HepG2 (cell line): ENCODE results near the gene RNU1-1. TPM values are rescaled to one million over a fixed set of nuclear protein-coding genes. Genes with fewer than 3 reads are reported as not detected.

Experiments
- BCL6 ChIP-seq: IDR thresholded peaks from 2 replicates; pipeline ENCODE4 v1.6.1; 2016; ENCODE audit warnings: missing genetic modification reagents, missing compliant biosample characterization
- FOXA3 ChIP-seq: IDR thresholded peaks from 2 replicates; pipeline ENCODE4 v1.6.1; 2016; ENCODE audit warnings: missing genetic modification reagents, missing compliant biosample characterization
- ISL2 ChIP-seq: sonication (generic); formaldehyde crosslinking; IDR thresholded peaks from 2 replicates; pipeline ENCODE4 v1.5.0; 2020; ENCODE audit warnings: missing genetic modification reagents
- NFKBIZ ChIP-seq: IDR thresholded peaks from 2 replicates; pipeline ENCODE4 v1.6.1; 2018; ENCODE audit warnings: missing genetic modification reagents, missing compliant biosample characterization
- SALL1 ChIP-seq: sonication (generic); formaldehyde crosslinking; IDR thresholded peaks from 2 replicates; pipeline ENCODE4 v1.8.0; 2022; ENCODE audit warnings: mild to moderate bottlenecking, missing genetic modification reagents
- SIN3B ChIP-seq: fragments of 150-350 bp; IDR thresholded peaks from 2 replicates; pipeline ENCODE4 v1.6.1; 2014; ENCODE audit warnings: low read length
- SIX4 ChIP-seq: sonication (generic); formaldehyde crosslinking; IDR thresholded peaks from 2 replicates; pipeline ENCODE4 v1.4.0; 2020; ENCODE audit warnings: missing genetic modification reagents
- SKI ChIP-seq: fragments of 450-650 bp; IDR thresholded peaks from one replicate; pipeline ENCODE4 v1.6.1; 2018; ENCODE audit warnings: mild to moderate bottlenecking; ENCODE audit not compliant: partially characterized antibody
- TARDBP ChIP-seq: sonication (generic); formaldehyde crosslinking; IDR thresholded peaks from 2 replicates; pipeline ENCODE4 v1.8.0; 2022; ENCODE audit warnings: mild to moderate bottlenecking, missing genetic modification reagents
- TGIF2 ChIP-seq: IDR thresholded peaks from 2 replicates; pipeline ENCODE4 v1.6.1; 2016; ENCODE audit warnings: control low read depth, missing compliant biosample characterization
- TOE1 ChIP-seq: sonication (generic); formaldehyde crosslinking; IDR thresholded peaks from 2 replicates; pipeline ENCODE4 v1.4.0; 2020; ENCODE audit warnings: mild to moderate bottlenecking, missing genetic modification reagents
- TSC22D2 ChIP-seq: sonication (generic); formaldehyde crosslinking; IDR thresholded peaks from 2 replicates; pipeline ENCODE4 v1.5.1; 2020; ENCODE audit warnings: missing genetic modification reagents, mild to moderate bottlenecking, borderline replicate concordance
- ZBTB21 ChIP-seq: sonication (generic); formaldehyde crosslinking; IDR thresholded peaks from 2 replicates; pipeline ENCODE4 v1.4.0; 2020; ENCODE audit warnings: missing genetic modification reagents
- ZFP62 ChIP-seq: sonication (generic); formaldehyde crosslinking; IDR thresholded peaks from 2 replicates; pipeline ENCODE4 v1.4.0; 2020; ENCODE audit warnings: missing genetic modification reagents
- ZNF124 ChIP-seq: sonication (generic); formaldehyde crosslinking; IDR thresholded peaks from 2 replicates; pipeline ENCODE4 v1.4.0; 2020; ENCODE audit warnings: missing genetic modification reagents
- ZNF205 ChIP-seq: IDR thresholded peaks from 2 replicates; pipeline ENCODE4 v1.6.1; 2018; ENCODE audit warnings: missing biosample characterization, missing genetic modification reagents
- ZNF232 ChIP-seq: sonication (generic); formaldehyde crosslinking; IDR thresholded peaks from 2 replicates; pipeline ENCODE4 v1.4.0; 2020; ENCODE audit warnings: missing genetic modification reagents, borderline replicate concordance
- ZNF264 ChIP-seq: sonication (generic); formaldehyde crosslinking; IDR thresholded peaks from 2 replicates; pipeline ENCODE4 v1.4.0; 2020; ENCODE audit warnings: missing genetic modification reagents
- ZNF629 ChIP-seq: sonication (generic); formaldehyde crosslinking; conservative IDR thresholded peaks from 2 replicates; pipeline ENCODE4 v1.5.0; 2020; ENCODE audit warnings: missing genetic modification reagents
- polyA plus RNA-seq, 8 experiments: library from polyadenylated mRNA; depleted of rRNA in 3 of 8; stranded (reverse) in 7 of 8; unstranded in 1 of 8; fragments of >200 nt; fragmentation: Illumina TruSeq in 4 of 8; extraction: Trizol in 4 of 8; gene quantifications; 2 replicates each; pipeline versions ENCODE4 v1.2.1 to v1.2.3, GENCODE V29; 2011 to 2016; ENCODE audit warnings: low read depth in 4 of 8, missing spikeins in 1 of 8, mixed read lengths in 1 of 8; ENCODE audit not compliant: insufficient read depth in 1 of 8
- total RNA-seq, 5 experiments: library from RNA; depleted of rRNA; stranded (reverse); fragments of >200 nt; fragmentation: Illumina TruSeq; extraction: Trizol; gene quantifications; 2 replicates each; pipeline ENCODE4 v1.2.3, GENCODE V29; 2016; ENCODE audit warnings: low read depth in 1 of 5
- TF ChIP-seq, protein P1 (sequence below): sonication (generic); formaldehyde crosslinking; IDR thresholded peaks from 2 replicates; pipeline ENCODE4 v1.4.0; 2020; ENCODE audit warnings: missing genetic modification reagents
- TF ChIP-seq, protein P2 (sequence below): IDR thresholded peaks from 2 replicates; pipeline ENCODE4 v1.6.1; 2016; ENCODE audit warnings: missing genetic modification reagents, missing compliant biosample characterization
- TF ChIP-seq, protein P3 (sequence below): IDR thresholded peaks from 2 replicates; pipeline ENCODE4 v1.6.1; 2016; ENCODE audit warnings: mild to moderate bottlenecking
- TF ChIP-seq, protein P4 (sequence below): sonication (generic); formaldehyde crosslinking; IDR thresholded peaks from 2 replicates; pipeline ENCODE4 v1.4.0; 2020; ENCODE audit warnings: low read depth, missing genetic modification reagents
- TF ChIP-seq, protein P5 (sequence below): sonication (generic); formaldehyde crosslinking; IDR thresholded peaks from 2 replicates; pipeline ENCODE4 v1.5.1; 2020; ENCODE audit warnings: missing genetic modification reagents, mild to moderate bottlenecking, borderline replicate concordance

The RNU1-1 gene
- total and polyA plus RNA-seq, 2 of the 13 experiments (the other 11 are each of a cell fraction or from before 2014, with no cell fraction given): under 0.01 to 11,018 TPM

DNA sequence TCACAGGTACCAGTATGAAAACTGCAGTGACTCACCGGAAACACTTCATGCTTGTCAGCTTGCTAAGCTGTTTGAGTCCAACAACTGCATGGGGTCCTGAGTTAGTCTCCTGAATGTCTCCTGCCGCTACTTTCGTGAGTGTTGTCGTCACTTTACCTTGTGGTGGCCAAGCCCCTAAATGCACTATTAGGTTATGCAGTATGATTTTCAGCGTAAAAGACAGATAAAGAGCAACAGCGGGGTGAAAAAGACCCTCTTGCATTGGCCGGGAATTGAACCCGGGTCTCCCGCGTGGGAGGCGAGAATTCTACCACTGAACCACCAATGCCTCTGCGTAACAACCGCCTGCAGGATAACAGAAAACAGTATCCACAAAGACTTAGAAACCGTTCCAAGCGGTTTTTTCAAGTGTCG is 31.6 kb upstream of the RNU1-1 start (continued):
- TF ChIP-seq, protein P1, sequence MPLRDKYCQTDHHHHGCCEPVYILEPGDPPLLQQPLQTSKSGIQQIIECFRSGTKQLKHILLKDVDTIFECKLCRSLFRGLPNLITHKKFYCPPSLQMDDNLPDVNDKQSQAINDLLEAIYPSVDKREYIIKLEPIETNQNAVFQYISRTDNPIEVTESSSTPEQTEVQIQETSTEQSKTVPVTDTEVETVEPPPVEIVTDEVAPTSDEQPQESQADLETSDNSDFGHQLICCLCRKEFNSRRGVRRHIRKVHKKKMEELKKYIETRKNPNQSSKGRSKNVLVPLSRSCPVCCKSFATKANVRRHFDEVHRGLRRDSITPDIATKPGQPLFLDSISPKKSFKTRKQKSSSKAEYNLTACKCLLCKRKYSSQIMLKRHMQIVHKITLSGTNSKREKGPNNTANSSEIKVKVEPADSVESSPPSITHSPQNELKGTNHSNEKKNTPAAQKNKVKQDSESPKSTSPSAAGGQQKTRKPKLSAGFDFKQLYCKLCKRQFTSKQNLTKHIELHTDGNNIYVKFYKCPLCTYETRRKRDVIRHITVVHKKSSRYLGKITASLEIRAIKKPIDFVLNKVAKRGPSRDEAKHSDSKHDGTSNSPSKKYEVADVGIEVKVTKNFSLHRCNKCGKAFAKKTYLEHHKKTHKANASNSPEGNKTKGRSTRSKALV (CRISPR knock-in tag): peak; percentile 31; the same call in 1 of the 2 replicates
- peak; percentile 66; the same call in 1 of the 2 replicates for TF ChIP-seq NFKBIZ
- TF ChIP-seq TOE1 (CRISPR knock-in tag): peak; percentile 78
- peak; percentile 88 for TF ChIP-seq ZNF205 (CRISPR knock-in tag)
- TF ChIP-seq ZBTB21 (CRISPR knock-in tag): peak; percentile 73
- TF ChIP-seq, protein P2, sequence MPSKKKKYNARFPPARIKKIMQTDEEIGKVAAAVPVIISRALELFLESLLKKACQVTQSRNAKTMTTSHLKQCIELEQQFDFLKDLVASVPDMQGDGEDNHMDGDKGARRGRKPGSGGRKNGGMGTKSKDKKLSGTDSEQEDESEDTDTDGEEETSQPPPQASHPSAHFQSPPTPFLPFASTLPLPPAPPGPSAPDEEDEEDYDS (CRISPR knock-in tag): peak; percentile 30; the same call in 1 of the 2 replicates
- TF ChIP-seq ZNF232 (CRISPR knock-in tag): 0 out of 2 replicates have a peak, but pooled peaks have one; percentile 38
- peak; percentile 71 for TF ChIP-seq FOXA3 (CRISPR knock-in tag)
- TF ChIP-seq, protein P3, sequence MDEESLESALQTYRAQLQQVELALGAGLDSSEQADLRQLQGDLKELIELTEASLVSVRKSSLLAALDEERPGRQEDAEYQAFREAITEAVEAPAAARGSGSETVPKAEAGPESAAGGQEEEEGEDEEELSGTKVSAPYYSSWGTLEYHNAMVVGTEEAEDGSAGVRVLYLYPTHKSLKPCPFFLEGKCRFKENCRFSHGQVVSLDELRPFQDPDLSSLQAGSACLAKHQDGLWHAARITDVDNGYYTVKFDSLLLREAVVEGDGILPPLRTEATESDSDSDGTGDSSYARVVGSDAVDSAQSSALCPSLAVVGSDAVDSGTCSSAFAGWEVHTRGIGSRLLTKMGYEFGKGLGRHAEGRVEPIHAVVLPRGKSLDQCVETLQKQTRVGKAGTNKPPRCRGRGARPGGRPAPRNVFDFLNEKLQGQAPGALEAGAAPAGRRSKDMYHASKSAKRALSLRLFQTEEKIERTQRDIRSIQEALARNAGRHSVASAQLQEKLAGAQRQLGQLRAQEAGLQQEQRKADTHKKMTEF (CRISPR knock-in tag): peak; percentile 83
- TF ChIP-seq ZFP62 (CRISPR knock-in tag): 0 out of 2 replicates have a peak, but pooled peaks have one; percentile 37
- peak; percentile 28 for TF ChIP-seq SKI
- TF ChIP-seq, protein P4, sequence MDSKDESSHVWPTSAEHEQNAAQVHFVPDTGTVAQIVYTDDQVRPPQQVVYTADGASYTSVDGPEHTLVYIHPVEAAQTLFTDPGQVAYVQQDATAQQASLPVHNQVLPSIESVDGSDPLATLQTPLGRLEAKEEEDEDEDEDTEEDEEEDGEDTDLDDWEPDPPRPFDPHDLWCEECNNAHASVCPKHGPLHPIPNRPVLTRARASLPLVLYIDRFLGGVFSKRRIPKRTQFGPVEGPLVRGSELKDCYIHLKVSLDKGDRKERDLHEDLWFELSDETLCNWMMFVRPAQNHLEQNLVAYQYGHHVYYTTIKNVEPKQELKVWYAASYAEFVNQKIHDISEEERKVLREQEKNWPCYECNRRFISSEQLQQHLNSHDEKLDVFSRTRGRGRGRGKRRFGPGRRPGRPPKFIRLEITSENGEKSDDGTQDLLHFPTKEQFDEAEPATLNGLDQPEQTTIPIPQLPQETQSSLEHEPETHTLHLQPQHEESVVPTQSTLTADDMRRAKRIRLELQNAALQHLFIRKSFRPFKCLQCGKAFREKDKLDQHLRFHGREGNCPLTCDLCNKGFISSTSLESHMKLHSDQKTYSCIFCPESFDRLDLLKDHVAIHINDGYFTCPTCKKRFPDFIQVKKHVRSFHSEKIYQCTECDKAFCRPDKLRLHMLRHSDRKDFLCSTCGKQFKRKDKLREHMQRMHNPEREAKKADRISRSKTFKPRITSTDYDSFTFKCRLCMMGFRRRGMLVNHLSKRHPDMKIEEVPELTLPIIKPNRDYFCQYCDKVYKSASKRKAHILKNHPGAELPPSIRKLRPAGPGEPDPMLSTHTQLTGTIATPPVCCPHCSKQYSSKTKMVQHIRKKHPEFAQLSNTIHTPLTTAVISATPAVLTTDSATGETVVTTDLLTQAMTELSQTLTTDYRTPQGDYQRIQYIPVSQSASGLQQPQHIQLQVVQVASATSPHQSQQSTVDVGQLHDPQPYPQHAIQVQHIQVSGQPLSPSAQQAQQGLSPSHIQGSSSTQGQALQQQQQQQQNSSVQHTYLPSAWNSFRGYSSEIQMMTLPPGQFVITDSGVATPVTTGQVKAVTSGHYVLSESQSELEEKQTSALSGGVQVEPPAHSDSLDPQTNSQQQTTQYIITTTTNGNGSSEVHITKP (CRISPR knock-in tag): peak; percentile 26; the same call in 1 of the 2 replicates
- TF ChIP-seq SIN3B: 0 out of 2 replicates have a peak, but pooled peaks have one; percentile 23
- TF ChIP-seq SIX4 (CRISPR knock-in tag): peak; percentile 45; the same call in 1 of the 2 replicates
- TF ChIP-seq TGIF2 (CRISPR knock-in tag): 0 out of 2 replicates have a peak, but pooled peaks have one; percentile 30
- peak; percentile 52 for TF ChIP-seq SALL1 (CRISPR knock-in tag)
- peak; percentile 83; the same call in 1 of the 2 replicates for TF ChIP-seq ZNF124 (CRISPR knock-in tag)
- peak; percentile 64; the same call in 1 of the 2 replicates for TF ChIP-seq ISL2 (CRISPR knock-in tag)
- peak; percentile 43; the same call in 1 of the 2 replicates for TF ChIP-seq TARDBP (CRISPR knock-in tag)
- TF ChIP-seq BCL6 (CRISPR knock-in tag): peak; percentile 26; the same call in 1 of the 2 replicates
- TF ChIP-seq ZNF264 (CRISPR knock-in tag): peak; percentile 60; the same call in 1 of the 2 replicates
- TF ChIP-seq, protein P5, sequence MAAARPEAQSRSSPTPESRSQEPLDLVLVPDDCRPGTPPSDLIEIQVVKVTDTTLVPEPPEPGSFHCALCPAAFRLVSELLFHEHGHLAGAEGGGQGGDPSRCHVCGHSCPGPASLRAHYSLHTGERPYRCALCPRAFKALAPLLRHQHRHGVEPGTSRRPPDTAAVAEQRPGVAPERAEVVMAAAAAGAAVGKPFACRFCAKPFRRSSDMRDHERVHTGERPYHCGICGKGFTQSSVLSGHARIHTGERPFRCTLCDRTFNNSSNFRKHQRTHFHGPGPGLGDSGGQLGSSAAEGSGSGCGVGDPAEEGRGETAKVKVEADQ (CRISPR knock-in tag): 0 out of 2 replicates have a peak, but pooled peaks have one; percentile 67
- TF ChIP-seq TSC22D2 (CRISPR knock-in tag): 0 out of 2 replicates have a peak, but pooled peaks have one; percentile 49
- peak; percentile 60; the same call in 1 of the 2 replicates for TF ChIP-seq ZNF629 (CRISPR knock-in tag)
